ENCODE results near the gene DGAT2.
A peak's percentile ranks its signal among the peaks of the same experiment; 100 is the strongest.

Gene DGAT2

GRCh38 chr11:75757651-75758050 is 10.9 kb upstream of the DGAT2 start:
- no peak for DNase-seq

GRCh38 chr11:75759832-75760231 is 8.7 kb upstream of the DGAT2 start:
- no peak for DNase-seq

GRCh38 chr11:75760243-75760642 is 8.3 kb upstream of the DGAT2 start:
- DNase-seq = no peak

GRCh38 chr11:75760710-75761493 is 7.7 kb upstream of the DGAT2 start:
- no peak for DNase-seq

GRCh38 chr11:75762158-75762557 is 6.4 kb upstream of the DGAT2 start:
- DNase-seq = no peak

- peak; percentile 75 for DNase-seq
These were observed 5.7 kb upstream of the DGAT2 start for GRCh38 chr11:75762885-75763284.

- DNase-seq = no peak
These were observed 4.7 kb upstream of the DGAT2 start for GRCh38 chr11:75763846-75764245.

DNA sequence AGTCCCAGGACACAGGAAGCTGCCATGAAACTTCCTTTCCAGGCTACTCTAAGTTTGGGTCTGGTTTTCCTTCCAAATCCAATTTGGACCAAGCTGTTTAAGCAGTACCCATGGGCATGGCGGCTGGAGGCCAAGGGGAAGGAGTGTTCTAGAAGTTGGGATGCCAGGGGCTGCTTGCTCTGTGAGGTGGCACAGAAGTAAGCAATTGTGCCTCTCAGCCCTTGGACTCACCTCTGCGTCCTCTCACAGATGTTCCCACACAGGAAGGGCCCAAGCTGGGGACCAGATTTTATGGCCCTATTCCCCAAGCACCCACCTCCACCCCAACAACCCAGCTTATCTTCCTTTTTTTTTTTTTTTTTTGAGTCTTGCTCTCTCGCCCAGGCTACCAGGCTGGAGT is 3.5 kb upstream of the DGAT2 start:
- no peak for DNase-seq

DNA sequence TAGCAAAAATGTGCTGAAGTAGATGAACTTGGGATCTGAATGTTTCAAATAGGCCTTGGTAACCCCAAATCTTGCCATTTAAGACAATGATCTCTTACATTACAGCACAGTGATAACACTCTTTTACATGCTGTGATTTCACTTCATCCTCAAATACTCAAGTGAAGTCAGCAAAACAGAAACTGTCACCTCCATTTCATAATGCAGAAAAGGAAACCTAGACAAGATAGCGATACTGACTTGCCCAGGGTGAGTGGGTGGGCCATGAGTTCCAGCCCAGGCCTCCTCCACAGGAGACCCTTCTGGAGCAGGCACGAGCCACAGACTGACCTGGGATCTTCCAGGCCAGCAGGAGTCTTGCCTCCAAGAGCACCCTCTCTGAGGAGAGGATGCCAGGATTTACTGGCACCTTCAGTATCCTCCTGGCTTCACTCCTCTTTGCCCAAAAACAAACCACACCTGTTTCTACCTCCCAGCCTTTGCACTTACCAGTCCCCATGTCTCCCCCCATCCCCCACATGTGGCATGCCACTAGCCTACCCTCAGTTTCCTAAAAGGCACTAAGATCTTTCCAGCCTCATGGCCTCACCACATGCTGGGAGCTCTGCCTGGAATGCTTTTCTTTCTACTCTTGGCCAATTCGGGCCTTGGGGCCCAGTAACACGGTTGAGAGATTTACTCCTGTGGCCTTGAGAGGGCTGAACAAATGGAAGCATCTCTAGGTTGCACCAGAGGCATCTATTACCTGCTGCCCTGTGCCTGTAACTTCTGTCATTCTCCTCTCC is 1.9 kb upstream of the DGAT2 start:
- no peak for DNase-seq

DNA sequence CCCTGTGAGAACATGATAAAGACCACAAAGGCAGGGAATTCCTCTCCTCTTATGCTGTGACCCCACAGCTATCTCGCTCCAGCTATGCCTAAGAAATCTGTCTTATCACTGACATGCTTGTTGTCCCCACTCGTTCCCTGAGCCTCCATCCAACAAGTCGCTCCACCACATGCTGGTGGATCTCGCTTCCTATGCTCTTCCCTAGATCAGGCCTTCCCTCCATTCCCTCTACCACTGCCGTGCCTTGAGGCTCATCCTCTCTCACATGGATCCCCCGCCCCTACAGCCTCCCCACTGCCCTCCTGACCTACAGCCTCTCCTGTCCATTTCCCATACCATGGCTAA is 1.4 kb upstream of the DGAT2 start:
- no peak for DNase-seq

- DNase-seq = no peak
These were observed 826 bp upstream of the DGAT2 start for GRCh38 chr11:75767793-75768111.

DNA sequence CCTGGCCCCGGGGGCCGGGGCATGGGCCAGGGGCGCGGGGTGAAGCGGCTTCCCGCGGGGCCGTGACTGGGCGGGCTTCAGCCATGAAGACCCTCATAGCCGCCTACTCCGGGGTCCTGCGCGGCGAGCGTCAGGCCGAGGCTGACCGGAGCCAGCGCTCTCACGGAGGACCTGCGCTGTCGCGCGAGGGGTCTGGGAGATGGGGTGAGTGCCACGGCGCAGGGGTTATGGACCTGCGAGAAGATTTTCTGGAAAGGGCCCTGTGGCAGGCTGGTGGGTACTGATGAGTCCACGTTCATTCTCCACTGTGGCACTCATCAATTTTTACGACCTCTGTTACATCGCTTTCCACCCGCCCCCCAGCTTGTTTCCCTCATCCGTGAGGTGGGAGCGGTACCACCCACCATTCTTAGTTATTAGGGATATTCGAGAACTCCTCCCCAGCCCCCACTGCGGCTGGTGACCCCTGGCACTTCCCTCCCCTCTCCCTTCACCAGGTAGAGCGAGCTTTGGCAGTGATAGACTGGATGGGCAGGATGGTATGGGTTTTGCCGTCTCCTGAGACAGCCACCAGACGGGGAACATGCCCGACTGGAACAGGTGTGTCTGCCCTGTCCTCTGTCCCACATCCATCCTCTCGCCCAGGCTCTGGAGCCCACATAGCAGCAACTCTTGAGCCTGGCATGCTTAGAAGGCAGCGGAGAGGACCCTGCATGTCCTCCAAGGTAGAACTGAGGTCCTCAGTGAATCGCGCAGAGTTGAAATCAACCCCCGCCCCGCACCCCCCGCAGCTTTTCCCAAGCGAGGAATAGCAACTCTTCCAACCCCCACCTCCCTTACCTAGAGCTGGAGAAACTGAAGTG is 562 bp downstream of the DGAT2 start:
- no peak for DNase-seq

- DNase-seq = no peak
These were observed 1.5 kb downstream of the DGAT2 start for GRCh38 chr11:75770102-75770501.

DNA sequence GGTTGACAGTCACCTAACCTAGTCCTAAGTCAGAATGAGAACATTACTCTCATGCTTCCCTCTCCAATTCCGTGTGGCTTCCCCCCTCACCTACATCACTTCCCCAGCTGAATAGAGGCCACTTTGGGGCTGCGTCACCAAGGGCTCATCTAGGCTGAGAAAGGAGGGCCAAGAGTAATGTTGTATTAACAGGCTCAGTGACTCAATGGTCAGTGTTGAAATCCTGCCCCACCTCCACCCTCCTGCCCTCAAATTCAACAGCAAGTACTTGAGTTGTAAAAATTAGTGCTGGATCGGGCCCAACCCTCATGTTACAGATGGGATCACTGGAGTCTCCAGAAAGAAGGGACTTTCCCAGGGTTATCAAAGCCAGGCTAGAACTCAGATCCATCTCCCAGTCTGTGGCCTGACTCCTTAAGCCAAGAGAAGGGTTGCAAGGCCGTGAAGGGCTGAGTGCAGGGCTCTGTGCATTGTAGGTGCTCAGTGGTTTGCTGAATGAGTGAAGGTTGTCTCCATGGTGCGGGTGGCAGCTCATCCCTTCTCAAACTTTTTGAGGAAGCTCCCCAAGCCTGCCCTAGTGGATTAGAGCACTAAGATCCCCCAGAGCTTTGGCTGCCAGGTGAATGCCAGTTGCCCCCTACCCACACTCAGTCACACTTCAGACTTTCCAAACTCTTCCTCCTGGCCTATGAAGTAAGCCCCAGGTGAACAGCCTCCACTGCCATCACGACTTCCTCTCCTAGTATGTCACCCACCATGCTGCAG is 3.2 kb downstream of the DGAT2 start:
- peak; percentile 60 for DNase-seq

DNA sequence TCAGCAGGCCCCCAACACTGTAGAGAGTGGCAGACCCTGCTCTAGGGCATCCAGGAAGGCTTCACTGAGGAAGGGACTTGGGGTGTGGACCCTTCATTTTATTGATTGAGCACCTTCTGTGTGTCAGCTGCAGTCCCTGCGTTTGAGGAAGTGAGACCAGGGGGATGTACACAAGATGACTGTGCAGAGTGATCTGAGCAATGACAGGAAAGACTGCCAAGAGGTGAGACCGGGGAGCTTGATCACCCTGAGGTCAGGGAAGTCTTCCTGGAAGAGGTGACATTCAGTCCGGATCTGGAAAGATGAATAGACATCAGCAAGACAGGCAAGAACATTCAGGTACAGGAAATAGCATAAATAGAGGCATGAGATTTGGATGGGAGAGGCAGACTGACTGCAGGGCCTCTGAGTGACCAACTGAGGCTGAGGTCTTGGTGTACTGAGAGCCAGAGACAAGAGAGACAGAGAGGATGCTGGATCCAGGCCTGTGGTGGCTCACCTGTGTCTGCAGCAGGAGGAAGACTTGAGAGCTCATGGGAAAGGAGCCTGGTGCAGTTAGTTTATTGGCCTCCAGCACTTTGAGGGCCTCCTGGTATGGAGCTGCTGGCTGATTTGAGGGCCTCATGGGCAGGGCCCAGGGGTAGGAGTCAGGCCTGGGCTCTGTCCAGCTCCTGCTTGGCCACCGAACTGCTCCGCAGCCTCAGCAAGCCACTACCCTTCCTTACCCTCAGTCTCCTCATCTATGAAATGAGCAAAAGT is 5.2 kb downstream of the DGAT2 start:
- peak; percentile 90 for DNase-seq

- DNase-seq = no peak
These were observed 6.5 kb downstream of the DGAT2 start for GRCh38 chr11:75775056-75775455.

DNA sequence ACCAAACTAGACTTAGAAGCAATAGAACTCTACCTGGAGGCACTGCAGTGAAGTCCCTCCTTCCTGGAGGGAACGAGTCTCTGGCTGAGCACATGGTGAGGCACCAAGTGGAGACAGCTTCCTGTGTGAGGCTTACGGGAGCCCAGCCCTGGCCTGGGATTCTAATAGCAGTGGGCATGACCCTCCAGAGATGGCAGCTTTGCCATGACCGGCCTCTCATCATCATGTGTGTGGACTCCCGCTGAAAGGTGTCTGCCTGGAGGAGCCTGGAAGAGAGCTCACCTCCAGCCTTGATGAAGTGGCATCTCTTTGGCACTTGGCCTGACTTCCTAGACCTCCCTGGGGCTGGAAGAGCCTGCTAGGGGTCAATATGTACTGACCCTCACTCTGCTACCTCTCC is 8.0 kb downstream of the DGAT2 start:
- no peak for DNase-seq

GRCh38 chr11:75777461-75778110 is 9.0 kb downstream of the DGAT2 start:
- DNase-seq = peak; percentile 57

- no peak for DNase-seq
These were observed 10.4 kb downstream of the DGAT2 start for GRCh38 chr11:75778962-75779361.

DNA sequence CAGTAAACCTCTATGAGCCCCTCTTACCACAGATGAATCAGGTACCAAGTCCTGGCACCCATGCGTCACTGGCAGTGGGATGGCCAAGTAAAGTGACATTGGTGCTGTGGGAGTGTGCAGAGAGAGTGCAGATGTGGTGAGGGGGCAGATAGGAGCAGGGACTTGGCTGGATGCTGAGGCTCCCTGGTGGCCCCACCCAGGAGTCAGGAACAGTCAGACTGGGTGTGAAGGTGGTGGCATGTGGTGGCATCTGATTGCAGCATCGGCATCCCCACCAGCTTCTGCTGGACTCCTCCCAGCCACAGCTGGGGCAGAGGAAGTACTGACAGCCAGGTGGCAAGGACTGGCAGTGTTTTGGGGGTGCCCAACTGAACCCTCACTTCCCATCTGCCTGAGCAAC is 11.4 kb downstream of the DGAT2 start:
- DNase-seq = no peak

GRCh38 chr11:75780888-75781287 is 12.3 kb downstream of the DGAT2 start:
- DNase-seq = no peak

DNA sequence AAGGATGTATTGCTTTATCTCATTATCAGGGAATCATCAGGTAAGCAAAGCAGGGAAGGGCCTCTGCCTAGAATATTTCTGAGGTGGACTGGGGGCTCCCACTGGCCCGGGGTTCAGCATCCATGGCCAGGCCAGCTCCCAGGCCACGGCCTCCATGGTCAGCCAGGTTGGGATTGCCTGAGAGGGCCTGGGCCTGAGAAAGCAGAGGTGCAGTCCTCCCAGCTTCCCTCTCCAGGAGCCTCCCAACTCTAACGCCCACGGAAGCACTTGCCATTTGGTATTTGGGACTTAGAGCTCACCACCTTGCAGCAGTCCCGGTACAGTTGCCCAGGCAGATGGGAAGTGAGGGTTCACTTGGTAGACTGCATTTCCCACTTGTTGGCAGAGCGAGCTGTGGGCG is 12.7 kb downstream of the DGAT2 start:
- no peak for DNase-seq
